ENCODE measurements around the gene ACKR3. TPM values are rescaled to one million over a fixed set of nuclear protein-coding genes. Genes with fewer than 3 reads are reported as not detected.

The ACKR3 gene
- total RNA-seq, 1 donor from 2014 or later, result 1.2 TPM

DNA sequence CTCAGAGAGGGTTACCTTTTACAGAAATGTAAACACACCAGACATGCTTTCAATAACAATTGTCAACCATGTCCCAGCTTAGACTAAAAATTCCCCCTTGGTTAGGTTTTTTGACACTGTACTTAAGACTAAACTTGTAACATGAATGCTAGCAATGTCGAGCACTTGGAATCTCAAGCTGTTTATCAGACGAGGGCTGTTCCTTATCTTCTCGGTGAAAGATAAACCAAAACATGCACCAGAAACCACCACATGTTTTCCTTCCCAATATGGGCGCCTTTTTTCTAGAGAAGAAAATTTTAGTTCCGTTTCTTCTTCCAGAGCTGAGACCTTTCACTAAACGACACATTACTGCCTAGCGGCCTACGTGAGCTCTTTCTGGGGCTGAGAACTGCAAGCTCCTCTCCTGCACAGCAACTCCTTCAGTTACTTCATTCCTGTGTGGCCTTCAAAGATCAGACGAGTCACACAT lies 42.4 kb upstream of the ACKR3 start:
- TF ChIP-seq, protein P1, sequence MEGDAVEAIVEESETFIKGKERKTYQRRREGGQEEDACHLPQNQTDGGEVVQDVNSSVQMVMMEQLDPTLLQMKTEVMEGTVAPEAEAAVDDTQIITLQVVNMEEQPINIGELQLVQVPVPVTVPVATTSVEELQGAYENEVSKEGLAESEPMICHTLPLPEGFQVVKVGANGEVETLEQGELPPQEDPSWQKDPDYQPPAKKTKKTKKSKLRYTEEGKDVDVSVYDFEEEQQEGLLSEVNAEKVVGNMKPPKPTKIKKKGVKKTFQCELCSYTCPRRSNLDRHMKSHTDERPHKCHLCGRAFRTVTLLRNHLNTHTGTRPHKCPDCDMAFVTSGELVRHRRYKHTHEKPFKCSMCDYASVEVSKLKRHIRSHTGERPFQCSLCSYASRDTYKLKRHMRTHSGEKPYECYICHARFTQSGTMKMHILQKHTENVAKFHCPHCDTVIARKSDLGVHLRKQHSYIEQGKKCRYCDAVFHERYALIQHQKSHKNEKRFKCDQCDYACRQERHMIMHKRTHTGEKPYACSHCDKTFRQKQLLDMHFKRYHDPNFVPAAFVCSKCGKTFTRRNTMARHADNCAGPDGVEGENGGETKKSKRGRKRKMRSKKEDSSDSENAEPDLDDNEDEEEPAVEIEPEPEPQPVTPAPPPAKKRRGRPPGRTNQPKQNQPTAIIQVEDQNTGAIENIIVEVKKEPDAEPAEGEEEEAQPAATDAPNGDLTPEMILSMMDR (IDR thresholded peaks at IDR 0.05; ENCODE audit: partially characterized antibody, unreplicated experiment), result no peak
- no peaks in the 10 kb centered on the region for H3K9me3 Mint-ChIP-seq (ENCODE audit: unreplicated experiment)
- no peak overlapping the region for H3K27ac Mint-ChIP-seq (ENCODE audit: unreplicated experiment)
- H3K4me3 Mint-ChIP-seq (ENCODE audit: unreplicated experiment), result no peak overlapping the region
- no peaks in the 10 kb centered on the region for H3K36me3 Mint-ChIP-seq (ENCODE audit: unreplicated experiment)
- no peaks in the 10 kb centered on the region for H3K4me1 Mint-ChIP-seq (ENCODE audit: low read depth, unreplicated experiment)
- DNase-seq, result no peak
- no peaks in the 10 kb centered on the region for H3K27me3 Mint-ChIP-seq (ENCODE audit: unreplicated experiment)

DNA sequence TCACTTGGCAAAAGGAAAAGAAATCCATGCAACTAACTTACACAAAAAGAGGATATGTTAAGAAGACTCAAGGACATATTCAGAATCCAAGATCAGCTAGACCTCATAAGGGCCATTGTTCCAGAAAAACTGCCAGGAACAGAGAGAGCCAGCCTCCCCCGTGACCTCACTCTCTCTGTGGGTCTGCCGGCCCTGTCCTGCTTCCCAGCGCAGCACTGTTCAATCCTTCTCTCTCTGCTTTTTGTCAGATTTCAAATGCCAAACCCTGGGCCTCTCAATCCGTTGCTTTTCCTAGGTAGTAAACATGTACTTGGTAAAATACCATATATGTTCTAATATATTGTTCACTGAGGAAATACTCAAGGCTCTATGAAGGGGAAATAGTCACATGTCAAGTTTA lies 40.0 kb upstream of the ACKR3 start:
- H3K27ac Mint-ChIP-seq (ENCODE audit: unreplicated experiment), result no peak overlapping the region
- H3K36me3 Mint-ChIP-seq (ENCODE audit: unreplicated experiment), result no peaks in the 10 kb centered on the region
- H3K4me1 Mint-ChIP-seq (ENCODE audit: low read depth, unreplicated experiment), result no peaks in the 10 kb centered on the region
- H3K27me3 Mint-ChIP-seq (ENCODE audit: unreplicated experiment), result no peaks in the 10 kb centered on the region
- H3K9me3 Mint-ChIP-seq (ENCODE audit: unreplicated experiment), result peaks cover 2% of the 10 kb centered on the region
- TF ChIP-seq, protein P1 (IDR thresholded peaks at IDR 0.05; ENCODE audit: partially characterized antibody, unreplicated experiment), result no peak
- no peak overlapping the region for H3K4me3 Mint-ChIP-seq (ENCODE audit: unreplicated experiment)
- DNase-seq, result no peak

DNA sequence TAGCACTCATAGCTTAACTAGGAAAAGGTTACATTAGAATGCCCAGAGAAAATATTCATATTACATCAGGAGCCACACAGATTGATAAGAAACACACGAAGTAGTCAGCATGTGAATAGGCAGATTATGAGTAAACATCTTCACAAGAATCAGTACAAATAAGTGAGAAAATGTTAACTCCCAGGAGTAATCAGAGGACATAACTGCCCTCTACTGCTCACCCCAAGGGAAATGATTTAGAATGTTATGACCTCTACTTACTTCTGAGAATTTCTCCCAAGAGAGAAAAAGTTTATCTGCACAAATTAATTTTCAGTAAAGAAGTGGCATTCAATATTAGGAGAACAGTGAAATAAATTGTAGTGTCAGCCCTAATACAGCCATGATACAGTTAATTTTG lies 39.1 kb upstream of the ACKR3 start:
- TF ChIP-seq, protein P1 (IDR thresholded peaks at IDR 0.05; ENCODE audit: partially characterized antibody, unreplicated experiment), result no peak
- Mint-ChIP-seq H3K4me1 (ENCODE audit: low read depth, unreplicated experiment) (no peaks in the 10 kb centered on the region), H3K27ac (ENCODE audit: unreplicated experiment) (no peak overlapping the region), H3K27me3 (ENCODE audit: unreplicated experiment) (no peaks in the 10 kb centered on the region), H3K4me3 (ENCODE audit: unreplicated experiment) (no peak overlapping the region), H3K9me3 (ENCODE audit: unreplicated experiment) (peaks cover 2% of the 10 kb centered on the region), H3K36me3 (ENCODE audit: unreplicated experiment) (no peaks in the 10 kb centered on the region)
- DNase-seq, result no peak

DNA sequence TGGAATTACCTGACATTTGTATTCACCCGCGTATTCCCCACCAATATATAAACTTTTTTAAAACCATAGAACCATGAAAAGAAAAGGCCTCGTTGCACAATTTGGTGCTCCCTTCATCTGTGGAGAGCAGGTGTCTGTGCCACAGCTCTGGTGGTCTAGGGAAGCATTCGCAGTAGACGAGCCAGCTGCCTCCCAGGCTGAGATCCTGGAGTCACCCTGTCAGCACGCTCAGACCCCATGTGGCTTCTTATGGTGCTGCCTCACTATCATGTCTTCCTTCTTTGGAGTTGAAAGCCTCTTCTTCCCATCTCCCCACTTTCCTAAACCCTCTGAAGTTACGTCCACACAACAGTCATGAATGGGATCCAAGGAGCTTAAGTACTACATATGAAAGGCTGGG lies 38.4 kb upstream of the ACKR3 start:
- H3K4me1 Mint-ChIP-seq (ENCODE audit: low read depth, unreplicated experiment), result no peaks in the 10 kb centered on the region
- DNase-seq, result no peak
- peaks cover 2% of the 10 kb centered on the region for H3K9me3 Mint-ChIP-seq (ENCODE audit: unreplicated experiment)
- TF ChIP-seq, protein P1 (IDR thresholded peaks at IDR 0.05; ENCODE audit: partially characterized antibody, unreplicated experiment), result no peak
- H3K36me3 Mint-ChIP-seq (ENCODE audit: unreplicated experiment), result no peaks in the 10 kb centered on the region
- no peak overlapping the region for H3K27ac Mint-ChIP-seq (ENCODE audit: unreplicated experiment)
- no peak overlapping the region for H3K4me3 Mint-ChIP-seq (ENCODE audit: unreplicated experiment)
- H3K27me3 Mint-ChIP-seq (ENCODE audit: unreplicated experiment), result no peaks in the 10 kb centered on the region

DNA sequence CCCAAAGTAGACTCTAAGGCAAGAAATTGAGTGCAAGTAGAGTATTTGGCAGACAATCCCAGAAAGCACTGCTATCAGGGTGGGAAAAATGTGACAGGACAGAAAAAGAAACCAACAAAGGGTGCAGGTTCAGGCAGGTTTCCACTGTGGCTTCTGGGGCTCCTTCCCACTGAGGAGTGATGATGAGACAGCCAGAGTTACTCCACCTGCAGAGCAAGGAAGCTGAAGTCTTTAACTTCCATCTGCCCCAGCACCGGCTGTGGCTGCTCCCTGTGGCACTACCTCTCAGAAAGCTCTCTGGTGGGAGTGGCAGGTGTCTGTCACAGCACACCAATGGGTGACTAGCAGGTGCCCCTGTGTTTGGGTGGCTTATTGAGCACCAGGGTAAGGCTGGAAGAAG lies 37.6 kb upstream of the ACKR3 start:
- no peak for DNase-seq
- no peak overlapping the region for H3K27ac Mint-ChIP-seq (ENCODE audit: unreplicated experiment)
- peaks cover 2% of the 10 kb centered on the region for H3K9me3 Mint-ChIP-seq (ENCODE audit: unreplicated experiment)
- no peaks in the 10 kb centered on the region for H3K4me1 Mint-ChIP-seq (ENCODE audit: low read depth, unreplicated experiment)
- TF ChIP-seq, protein P1 (IDR thresholded peaks at IDR 0.05; ENCODE audit: partially characterized antibody, unreplicated experiment), result no peak
- H3K27me3 Mint-ChIP-seq (ENCODE audit: unreplicated experiment), result no peaks in the 10 kb centered on the region
- no peaks in the 10 kb centered on the region for H3K36me3 Mint-ChIP-seq (ENCODE audit: unreplicated experiment)
- H3K4me3 Mint-ChIP-seq (ENCODE audit: unreplicated experiment), result no peak overlapping the region

Data from glutamatergic neuron (in vitro differentiated cells).